Measurements from ENCODE around the gene ABHD17A. TPM values are rescaled to one million over a fixed set of nuclear protein-coding genes. Genes with fewer than 3 reads are reported as not detected.

Gene ABHD17A
- total and polyA plus RNA-seq, 7 donors, result 60.7 to 97.1 (median 86.6) TPM

GRCh38 chr19:1908364-1908678 lies 23.0 kb upstream of the ABHD17A start:
- WGBS, 2 donors, result 16 to 75% methylated on average over 13 of the region's 13 CpGs
- peak overlapping the region in 1 of 4 donors; percentile 43 for H3K27ac ChIP-seq
- H3K36me3 ChIP-seq, result peaks cover 7 to 17% (median 12%) of the 10 kb centered on the region in 4 donors
- no peaks in the 10 kb centered on the region for H3K9me3 ChIP-seq
- no peaks in the 10 kb centered on the region for H3K27me3 ChIP-seq
- no peak for DNase-seq
- intact Hi-C loops (cut with DNase I), result no loop called here
- peaks cover 0 to 31% (median 23%) of the 10 kb centered on the region in 4 donors for H3K4me1 ChIP-seq
- TF ChIP-seq POLR2A (IDR thresholded peaks at IDR 0.05), result no peak
- no peak for TF ChIP-seq EP300 (IDR thresholded peaks at IDR 0.05)
- TF ChIP-seq POLR2AphosphoS5 (IDR thresholded peaks at IDR 0.05), result no peak
- no peak for TF ChIP-seq CTCF (IDR thresholded peaks at IDR 0.05)
- H3K4me3 ChIP-seq, result no peak overlapping the region

DNA sequence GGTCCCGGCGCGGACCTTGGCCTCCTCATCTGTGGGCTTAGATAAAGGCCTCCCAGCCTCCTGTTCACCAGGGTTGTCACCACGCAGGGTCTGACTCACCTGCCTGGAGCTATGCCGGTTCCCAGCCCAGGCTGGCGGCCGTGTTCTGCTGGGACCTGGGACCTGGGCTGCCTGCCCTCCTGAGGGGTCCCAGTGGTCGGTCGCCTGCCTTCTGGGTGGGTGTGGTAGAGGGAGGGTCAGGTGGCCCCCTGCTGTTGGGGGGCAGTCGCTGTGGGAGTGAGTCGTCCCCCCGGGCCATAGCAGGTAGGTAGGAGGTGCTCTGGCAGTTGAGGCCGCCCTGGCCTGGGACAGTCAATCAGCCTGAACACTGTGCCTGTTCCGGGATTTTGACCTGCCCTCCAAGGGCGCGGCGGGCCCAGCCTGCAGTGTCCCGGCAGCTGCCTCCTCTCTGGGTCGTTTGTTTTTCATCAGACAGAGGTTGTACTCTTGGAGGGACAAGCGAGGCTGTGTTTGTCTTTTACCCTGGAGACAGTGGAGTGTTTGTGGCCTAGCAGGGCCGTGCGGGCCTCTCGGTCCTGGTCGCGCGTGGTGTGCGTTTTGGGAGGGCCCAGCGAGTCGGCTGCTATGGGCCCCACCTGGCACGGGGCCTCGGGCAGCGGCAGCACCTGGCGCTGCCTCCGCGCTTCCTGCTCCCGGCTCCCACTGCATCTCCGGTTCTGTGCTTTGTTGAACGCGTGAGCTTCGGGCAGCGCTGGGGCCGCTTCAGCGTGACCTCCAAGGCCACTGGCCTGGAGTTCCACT lies 22.5 kb upstream of the ABHD17A start:
- TF ChIP-seq EP300 (IDR thresholded peaks at IDR 0.05) (no peak), CTCF (IDR thresholded peaks at IDR 0.05) (no peak), POLR2A (IDR thresholded peaks at IDR 0.05) (peak in 1 of 2 donors; percentile 6), POLR2AphosphoS5 (IDR thresholded peaks at IDR 0.05) (no peak)
- no peak for DNase-seq
- Histone ChIP-seq H3K27ac (peak overlapping the region in 3 of 4 donors; percentile 1 to 43 (median 27)), H3K36me3 (peaks cover 2 to 12% (median 6%) of the 10 kb centered on the region in 4 donors), H3K9me3 (no peaks in the 10 kb centered on the region), H3K4me3 (no peak overlapping the region), H3K27me3 (no peaks in the 10 kb centered on the region), H3K4me1 (peaks cover 0 to 31% (median 23%) of the 10 kb centered on the region in 4 donors)
- WGBS, 2 donors, result 16 to 67% methylated on average over 43 of the region's 43 CpGs
- intact Hi-C loops (cut with DNase I), result no loop called here

- intact Hi-C loops (cut with DNase I), result no loop called here
- no peak overlapping the region for H3K4me3 ChIP-seq
- H3K27me3 ChIP-seq, result no peaks in the 10 kb centered on the region
- H3K27ac ChIP-seq, result peak overlapping the region in 2 of 4 donors; percentile 1 to 43
- WGBS, 2 donors, result 54 to 86% methylated on average over 10 of the region's 10 CpGs
- peaks cover 0 to 5% (median under 1%) of the 10 kb centered on the region in 4 donors for H3K36me3 ChIP-seq
- DNase-seq, result no peak
- H3K9me3 ChIP-seq, result no peaks in the 10 kb centered on the region
- peaks cover 0 to 31% (median 23%) of the 10 kb centered on the region in 4 donors for H3K4me1 ChIP-seq
- TF ChIP-seq CTCF (IDR thresholded peaks at IDR 0.05) (no peak), POLR2A (IDR thresholded peaks at IDR 0.05) (no peak), EP300 (IDR thresholded peaks at IDR 0.05) (no peak), POLR2AphosphoS5 (IDR thresholded peaks at IDR 0.05) (no peak)
Measured at GRCh38 chr19:1906985-1907562, 21.8 kb upstream of the ABHD17A start.

DNA sequence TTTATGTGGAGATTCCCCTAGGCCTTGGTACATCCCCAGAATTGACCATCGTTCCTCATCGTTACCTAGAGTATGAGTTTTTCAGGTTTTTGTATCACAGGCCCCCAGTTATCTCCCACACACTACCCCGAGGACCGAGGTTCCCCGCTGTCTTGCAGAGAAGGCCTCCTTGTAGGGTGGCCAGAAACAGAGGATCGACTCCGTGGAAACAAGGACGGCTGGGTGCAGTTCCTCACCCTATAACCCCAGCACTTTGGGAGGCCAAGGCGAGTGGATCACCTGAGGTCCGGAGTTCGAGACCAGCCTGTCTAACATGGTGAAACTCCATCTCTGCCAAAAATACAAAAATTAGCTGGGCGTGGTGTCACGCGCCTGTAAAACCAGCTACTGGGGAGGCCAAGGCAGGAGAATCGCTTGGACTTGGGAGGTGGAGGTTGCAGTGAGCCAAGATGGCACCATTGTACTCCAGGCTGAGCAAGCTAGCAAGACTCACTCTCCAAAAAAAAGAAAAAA lies 20.6 kb upstream of the ABHD17A start:
- peak overlapping the region; percentile 59 to 76 (median 72) for H3K4me3 ChIP-seq
- no peaks in the 10 kb centered on the region for H3K36me3 ChIP-seq
- DNase-seq, result no peak
- no peaks in the 10 kb centered on the region for H3K27me3 ChIP-seq
- no peaks in the 10 kb centered on the region for H3K9me3 ChIP-seq
- intact Hi-C loops (cut with DNase I), result no loop called here
- TF ChIP-seq POLR2A (IDR thresholded peaks at IDR 0.05) (no peak), EP300 (IDR thresholded peaks at IDR 0.05) (no peak)
- WGBS, 2 donors, result 68 to 76% methylated on average over 15 of the region's 15 CpGs
- peak overlapping the region; percentile 84 to 89 (median 86) for H3K27ac ChIP-seq
- H3K4me1 ChIP-seq, result peaks cover 0 to 31% (median 23%) of the 10 kb centered on the region in 4 donors
